ENCODE measurements around the gene SFMBT1.

DNA sequence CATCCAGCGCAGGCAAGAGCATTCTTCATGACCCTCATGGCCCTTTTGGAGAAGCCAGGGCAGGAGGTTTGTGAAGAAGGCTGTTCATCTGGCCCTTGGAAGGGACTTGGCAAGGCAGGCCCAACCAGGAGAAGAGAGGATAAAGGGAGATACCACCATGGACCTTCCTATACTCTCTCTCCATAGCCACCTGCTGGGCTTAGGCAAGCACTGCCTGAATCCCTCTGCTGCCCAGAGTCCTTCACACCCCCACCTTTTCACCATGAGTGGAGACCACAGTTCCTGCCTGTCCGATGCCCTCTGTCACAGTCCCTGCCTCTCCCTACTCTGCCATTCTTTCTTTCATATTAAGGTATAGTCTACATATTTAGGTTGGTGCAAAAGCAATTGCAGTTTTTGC lies 10.6 kb upstream of the SFMBT1 start:
- TF ChIP-seq SETDB1 (IDR thresholded peaks at IDR 0.05; ENCODE audit: insufficient read length, low read length) (no peak), REST (tag by site-specific recombination; IDR thresholded peaks at IDR 0.05) (no peak), ZNF23 (tag by site-specific recombination; IDR thresholded peaks at IDR 0.05; ENCODE audit: borderline replicate concordance) (no peak), CTCF (tag by site-specific recombination; IDR thresholded peaks at IDR 0.05) (no peak), PBX3 (CRISPR knock-in tag; IDR thresholded peaks at IDR 0.05) (no peak), ZNF660 (tag by site-specific recombination; IDR thresholded peaks at IDR 0.05) (no peak), TRIM28 (IDR thresholded peaks at IDR 0.05; ENCODE audit: borderline replicate concordance, low read length) (no peak), ZNF19 (tag by site-specific recombination; IDR thresholded peaks at IDR 0.05; ENCODE audit: low read depth) (no peak), ZBTB44 (tag by site-specific recombination; IDR thresholded peaks at IDR 0.05) (no peak), ZNF521 (tag by site-specific recombination; IDR thresholded peaks at IDR 0.05) (no peak)
- TF ChIP-seq, protein P1, sequence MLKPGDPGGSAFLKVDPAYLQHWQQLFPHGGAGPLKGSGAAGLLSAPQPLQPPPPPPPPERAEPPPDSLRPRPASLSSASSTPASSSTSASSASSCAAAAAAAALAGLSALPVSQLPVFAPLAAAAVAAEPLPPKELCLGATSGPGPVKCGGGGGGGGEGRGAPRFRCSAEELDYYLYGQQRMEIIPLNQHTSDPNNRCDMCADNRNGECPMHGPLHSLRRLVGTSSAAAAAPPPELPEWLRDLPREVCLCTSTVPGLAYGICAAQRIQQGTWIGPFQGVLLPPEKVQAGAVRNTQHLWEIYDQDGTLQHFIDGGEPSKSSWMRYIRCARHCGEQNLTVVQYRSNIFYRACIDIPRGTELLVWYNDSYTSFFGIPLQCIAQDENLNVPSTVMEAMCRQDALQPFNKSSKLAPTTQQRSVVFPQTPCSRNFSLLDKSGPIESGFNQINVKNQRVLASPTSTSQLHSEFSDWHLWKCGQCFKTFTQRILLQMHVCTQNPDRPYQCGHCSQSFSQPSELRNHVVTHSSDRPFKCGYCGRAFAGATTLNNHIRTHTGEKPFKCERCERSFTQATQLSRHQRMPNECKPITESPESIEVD (tag by site-specific recombination; IDR thresholded peaks at IDR 0.05) = no peak

Measured in HEK293 (cell line).